HepG2 (cell line): ENCODE results near the gene PDZD7. TPM values are rescaled to one million over a fixed set of nuclear protein-coding genes. Genes with fewer than 3 reads are reported as not detected.
A peak's percentile ranks its signal among the peaks of the same experiment; 100 is the strongest.

ENCODE experiments used
- CSRNP2 ChIP-seq: sonication (generic); formaldehyde crosslinking; conservative IDR thresholded peaks from 2 replicates; pipeline ENCODE4 v1.8.0; 2022; ENCODE audit warnings: low read depth, missing genetic modification reagents
- ELF3 ChIP-seq: IDR thresholded peaks from 2 replicates; pipeline ENCODE4 v1.6.1; 2016; ENCODE audit warnings: missing genetic modification reagents, missing compliant biosample characterization
- ERF ChIP-seq: IDR thresholded peaks from 2 replicates; pipeline ENCODE4 v1.6.1; 2018; ENCODE audit warnings: missing biosample characterization, missing genetic modification reagents
- GLI4 ChIP-seq: sonication (generic); formaldehyde crosslinking; IDR thresholded peaks from 2 replicates; pipeline ENCODE4 v1.5.1; 2020; ENCODE audit warnings: missing genetic modification reagents, mild to moderate bottlenecking, moderate library complexity, borderline replicate concordance
- HIVEP1 ChIP-seq: sonication (generic); formaldehyde crosslinking; IDR thresholded peaks from 2 replicates; pipeline ENCODE4 v1.4.0; 2020; ENCODE audit warnings: mild to moderate bottlenecking, missing genetic modification reagents
- HNF1B ChIP-seq: sonication (generic); formaldehyde crosslinking; IDR thresholded peaks from 2 replicates; pipeline ENCODE4 v1.5.1; 2020; ENCODE audit warnings: mild to moderate bottlenecking, moderate library complexity, missing genetic modification reagents
- HOMEZ ChIP-seq: IDR thresholded peaks from 2 replicates; pipeline ENCODE4 v1.6.1; 2016; ENCODE audit warnings: low read depth
- ISL2 ChIP-seq: sonication (generic); formaldehyde crosslinking; IDR thresholded peaks from 2 replicates; pipeline ENCODE4 v1.5.0; 2020; ENCODE audit warnings: missing genetic modification reagents
- MAFK ChIP-seq, 2 experiments: IDR thresholded peaks in 1 of 2; conservative IDR thresholded peaks in 1 of 2; 2 replicates each; pipeline ENCODE4 v1.6.1; 2011; ENCODE audit warnings: improper control_type of control experiment in 2 of 2, low read length in 2 of 2
- MED13 ChIP-seq: sonication (generic); formaldehyde crosslinking; IDR thresholded peaks from 2 replicates; pipeline ENCODE4 v1.5.0; 2020; ENCODE audit warnings: missing genetic modification reagents
- MYC ChIP-seq: sonication (generic); formaldehyde crosslinking; IDR thresholded peaks from 2 replicates; pipeline ENCODE4 v1.9.0; 2021; ENCODE audit warnings: missing genetic modification reagents, borderline replicate concordance
- PATZ1 ChIP-seq: sonication (generic); formaldehyde crosslinking; IDR thresholded peaks from 2 replicates; pipeline ENCODE4 v1.4.0; 2020; ENCODE audit warnings: missing genetic modification reagents
- PRMT3 ChIP-seq: sonication (generic); formaldehyde crosslinking; IDR thresholded peaks from 2 replicates; pipeline ENCODE4 v1.8.1; 2022; ENCODE audit warnings: low read depth, mild to moderate bottlenecking, moderate library complexity, missing genetic modification reagents, borderline replicate concordance
- SP4 ChIP-seq: sonication (generic); formaldehyde crosslinking; IDR thresholded peaks from 2 replicates; pipeline ENCODE4 v1.8.1; 2023; ENCODE audit warnings: mild to moderate bottlenecking, missing genetic modification reagents
- TGIF2 ChIP-seq: IDR thresholded peaks from 2 replicates; pipeline ENCODE4 v1.6.1; 2016; ENCODE audit warnings: control low read depth, missing compliant biosample characterization
- TSC22D2 ChIP-seq: sonication (generic); formaldehyde crosslinking; IDR thresholded peaks from 2 replicates; pipeline ENCODE4 v1.5.1; 2020; ENCODE audit warnings: missing genetic modification reagents, mild to moderate bottlenecking, borderline replicate concordance
- ZNF124 ChIP-seq: sonication (generic); formaldehyde crosslinking; IDR thresholded peaks from 2 replicates; pipeline ENCODE4 v1.4.0; 2020; ENCODE audit warnings: missing genetic modification reagents
- ZNF331 ChIP-seq: sonication (generic); formaldehyde crosslinking; IDR thresholded peaks from 2 replicates; pipeline ENCODE4 v1.4.0; 2020; ENCODE audit warnings: missing genetic modification reagents
- ZNF335 ChIP-seq: sonication (generic); formaldehyde crosslinking; IDR thresholded peaks from 2 replicates; pipeline ENCODE4 v1.4.0; 2020; ENCODE audit warnings: missing genetic modification reagents
- ZNF510 ChIP-seq: sonication (generic); formaldehyde crosslinking; IDR thresholded peaks from 2 replicates; pipeline ENCODE4 v1.4.0; 2020; ENCODE audit warnings: low read depth, mild to moderate bottlenecking, missing genetic modification reagents
- ZSCAN21 ChIP-seq: sonication (generic); formaldehyde crosslinking; IDR thresholded peaks from 2 replicates; pipeline ENCODE4 v1.8.0; 2022; ENCODE audit warnings: mild to moderate bottlenecking, missing genetic modification reagents, moderate library complexity, borderline replicate concordance
- polyA plus RNA-seq, 8 experiments: library from polyadenylated mRNA; depleted of rRNA in 3 of 8; stranded (reverse) in 7 of 8; unstranded in 1 of 8; fragments of >200 nt; fragmentation: Illumina TruSeq in 4 of 8; extraction: Trizol in 4 of 8; gene quantifications; 2 replicates each; pipeline versions ENCODE4 v1.2.1 to v1.2.3, GENCODE V29; 2011 to 2016; ENCODE audit warnings: low read depth in 4 of 8, missing spikeins in 1 of 8, mixed read lengths in 1 of 8; ENCODE audit not compliant: insufficient read depth in 1 of 8
- total RNA-seq, 5 experiments: library from RNA; depleted of rRNA; stranded (reverse); fragments of >200 nt; fragmentation: Illumina TruSeq; extraction: Trizol; gene quantifications; 2 replicates each; pipeline ENCODE4 v1.2.3, GENCODE V29; 2016; ENCODE audit warnings: low read depth in 1 of 5

PDZD7 gene
- total and polyA plus RNA-seq, 2 of the 13 experiments (the other 11 are each of a cell fraction or from before 2014, with no cell fraction given), result 0.58 to 0.73 TPM

GRCh38 chr10:100970914-100971811 lies 59.8 kb downstream of the PDZD7 start (continued):
- peak; percentile 88 for TF ChIP-seq MYC (CRISPR knock-in tag)
- TF ChIP-seq MAFK (conservative IDR thresholded peaks at IDR 0.05 in 1 of 2, IDR thresholded peaks at IDR 0.05 in 1 of 2; ENCODE audit: low read length in 2 of 2), result no peak
- peak; percentile 82 for TF ChIP-seq HOMEZ (CRISPR knock-in tag)
- TF ChIP-seq PRMT3 (CRISPR knock-in tag), result no peak
- TF ChIP-seq ZNF331, result peak; percentile 71
- TF ChIP-seq ERF (CRISPR knock-in tag), result peak; percentile 67; the same call in 1 of the 2 replicates
- peak; percentile 99 for TF ChIP-seq HIVEP1
- TF ChIP-seq ISL2 (CRISPR knock-in tag), result peak; percentile 90
- no peak for TF ChIP-seq CSRNP2 (CRISPR knock-in tag)
- peak; percentile 97 for TF ChIP-seq PATZ1 (CRISPR knock-in tag)
- peak; percentile 42; the same call in 1 of the 2 replicates for TF ChIP-seq GLI4 (CRISPR knock-in tag)
- TF ChIP-seq ZNF510 (CRISPR knock-in tag), result no peak
- TF ChIP-seq ZNF124 (CRISPR knock-in tag), result peak; percentile 76
- TF ChIP-seq TGIF2 (CRISPR knock-in tag), result peak; percentile 91
- peak; percentile 98 for TF ChIP-seq ELF3
- TF ChIP-seq ZSCAN21 (CRISPR knock-in tag), result no peak; the same call in none of the 2 replicates
- peak; percentile 79 for TF ChIP-seq SP4 (CRISPR knock-in tag)
- peak; percentile 53; the same call in 1 of the 2 replicates for TF ChIP-seq TSC22D2 (CRISPR knock-in tag)
- TF ChIP-seq HNF1B (CRISPR knock-in tag), result peak; percentile 98
- 0 out of 2 replicates have a peak, but pooled peaks have one; percentile 37 for TF ChIP-seq ZNF335 (CRISPR knock-in tag)
- TF ChIP-seq MED13, result peak; percentile 83; the same call in 1 of the 2 replicates
